GM12878 (cell line): ENCODE results near the gene PLP1. TPM values are rescaled to one million over a fixed set of nuclear protein-coding genes. Genes with fewer than 3 reads are reported as not detected.
"Not testable (repeated sequence)": the region's sequence is repeated elsewhere in the genome, so short reads cannot be mapped to it uniquely, and the experiment has no call there.

Experiments used
- ATAC-seq: fragments of 200-7000 bp; cut with Tn5 transposase; 3 replicates; pipeline ENCODE4 v1.9.1; 2020; ENCODE audit warnings: mild to moderate bottlenecking, moderate library complexity
- BruUV-seq: library from RNA; stranded (reverse); fragments of 400-500 nt; replicated peaks from 2 replicates; lab custom pipeline; 2021; lab: Mats Ljungman, UMichigan
- CTCF ChIA-PET: fragments of 300-600 bp; sonication (Branson Sonifier 250); formaldehyde crosslinking; extraction: SDS; loops from one replicate; lab custom pipeline; 2021; ENCODE audit warnings: inconsistent platforms; lab: Yijun Ruan, JAX
- POLR2A ChIA-PET: fragments of 350-600 bp; formaldehyde crosslinking; extraction: SDS; loops from one replicate; lab custom pipeline; 2021; ENCODE audit warnings: inconsistent platforms; lab: Charles Lee
- RAD21 ChIA-PET: fragments of 300-600 bp; sonication (Branson Sonifier 250); formaldehyde crosslinking; loops from one replicate; lab custom pipeline; 2023; ENCODE audit warnings: antibody characterized with exemption; ENCODE audit not compliant: unreplicated experiment; lab: Charles Lee
- SMC1A ChIA-PET: fragments of 300-600 bp; sonication (Branson Sonifier 250); formaldehyde crosslinking; loops from one replicate; lab custom pipeline; 2023; ENCODE audit not compliant: unreplicated experiment, uncharacterized antibody; lab: Charles Lee
- DNase-seq: peaks from one replicate; pipeline ENCODE4 v3.0.0-alpha.2; 2011; ENCODE audit warnings: low read depth, low spot score
- FAIRE-seq: peaks from 3 replicates; lab custom pipeline; 2011; peaks lifted over from hg19 to GRCh38; lab: Jason Lieb, UNC
- H2AFZ ChIP-seq: 2 replicates; pipeline ENCODE4 v1.6.0; 2011; ENCODE audit warnings: low read depth, low read length, control low read depth; ENCODE audit not compliant: control insufficient read depth
- H3K27ac ChIP-seq: 2 replicates; pipeline ENCODE4 v1.5.1; 2011; ENCODE audit warnings: control low read depth; ENCODE audit not compliant: control insufficient read depth, insufficient read depth
- H3K27me3 ChIP-seq, 2 experiments: replicated peaks in 1 of 2; 2 replicates each; pipeline versions ENCODE4 v1.6.0 to v1.6.1; 2011; ENCODE audit warnings: low read length in 1 of 2; ENCODE audit not compliant: control insufficient read depth in 2 of 2, insufficient read depth in 2 of 2
- H3K36me3 ChIP-seq, 2 experiments: 2 replicates each; pipeline ENCODE4 v1.5.1; 2011; ENCODE audit warnings: low read length in 1 of 2; ENCODE audit not compliant: control insufficient read depth in 2 of 2, insufficient read depth in 2 of 2
- H3K4me1 ChIP-seq: 2 replicates; pipeline ENCODE4 v1.6.1; 2011; ENCODE audit warnings: mild to moderate bottlenecking, low read length, moderate library complexity, mixed read lengths; ENCODE audit not compliant: control insufficient read depth, insufficient read depth
- H3K4me2 ChIP-seq: 2 replicates; pipeline ENCODE4 v1.6.0; 2011; ENCODE audit warnings: control low read depth; ENCODE audit not compliant: control insufficient read depth, insufficient read depth
- H3K4me3 ChIP-seq: fragments of 200-600 bp; sonication (generic); 2 replicates; pipeline ENCODE4 v1.5.1; 2016
- H3K79me2 ChIP-seq: 2 replicates; pipeline ENCODE4 v1.6.0; 2011; ENCODE audit warnings: low read length; ENCODE audit not compliant: control insufficient read depth, insufficient read depth
- H3K9ac ChIP-seq: 2 replicates; pipeline ENCODE4 v1.8.0; 2011; ENCODE audit warnings: low read length, control low read depth, mixed read lengths; ENCODE audit not compliant: control insufficient read depth, insufficient read depth
- H3K9me3 ChIP-seq: replicated peaks from 3 replicates; pipeline ENCODE4 v1.5.1; 2011; ENCODE audit warnings: mild to moderate bottlenecking, low read length; ENCODE audit not compliant: control insufficient read depth, insufficient read depth
- H4K20me1 ChIP-seq: 2 replicates; pipeline ENCODE4 v1.6.0; 2011; ENCODE audit not compliant: control insufficient read depth, insufficient read depth
- EP300 ChIP-seq, 2 experiments: fragments of 150-350 bp in 1 of 2; IDR thresholded peaks; 2 replicates each; pipeline ENCODE4 v1.6.1; 2011 to 2012; ENCODE audit warnings: low read depth in 2 of 2, low read length in 2 of 2, borderline replicate concordance in 1 of 2, improper control_type of control experiment in 1 of 2, inconsistent platforms in 1 of 2; ENCODE audit not compliant: control insufficient read depth in 1 of 2
- HDAC2 ChIP-seq: fragments of 200-600 bp; sonication (generic); IDR thresholded peaks from 2 replicates; pipeline ENCODE4 v1.6.1; 2017
- IKZF1 ChIP-seq: fragments of 450-650 bp; conservative IDR thresholded peaks from 2 replicates; pipeline ENCODE4 v1.6.1; 2017; ENCODE audit warnings: antibody characterized with exemption, mild to moderate bottlenecking
- RELB ChIP-seq: fragments of 450-650 bp; IDR thresholded peaks from 2 replicates; pipeline ENCODE4 v1.6.1; 2017; ENCODE audit warnings: low read depth, mild to moderate bottlenecking, moderate library complexity
- WGBS: methylation state at CpG from one replicate; pipeline ENCODE4 v1.1.6; 2016; ENCODE audit warnings: low lambda C conversion rate; ENCODE audit not compliant: insufficient replicate concordance, insufficient coverage; ENCODE audit errors: missing lambda C conversion rate; 5-methylcytosine and 5-hydroxymethylcytosine counted together
- in situ Hi-C: fragments of 300-500 bp; cut with MboI; formaldehyde crosslinking; loops from 9 replicates; pipeline ENCODE4 v1.14.3; 2018; ENCODE audit warnings: mixed read lengths
- intact Hi-C: fragments of 100-400 bp; cut with micrococcal nuclease; formaldehyde crosslinking; loops from one replicate; pipeline ENCODE4 v1.14.2; 2022; ENCODE audit not compliant: unreplicated experiment
- polyA plus RNA-seq, 11 experiments: library from polyadenylated mRNA; depleted of rRNA in 4 of 11; unstranded in 6 of 11; stranded (reverse) in 5 of 11; fragments of >200 nt; fragmentation: Nextera tagmentation in 4 of 11; fragmentation: Illumina TruSeq in 1 of 11; extraction: Ambion mirVana in 4 of 11; extraction: Trizol in 1 of 11; gene quantifications; 1 replicate in 1 of 11; 2 replicates in 10 of 11; pipeline versions ENCODE4 v1.2.1 to v1.2.3, GENCODE V29; 2011 to 2016; ENCODE audit warnings: inconsistent platforms in 2 of 11, missing spikeins in 2 of 11, low read depth in 1 of 11
- total RNA-seq, 4 experiments: library from RNA; depleted of rRNA in 3 of 4; stranded (reverse); fragments of >200 nt in 3 of 4; fragmentation: Illumina TruSeq in 1 of 4; extraction: Trizol in 1 of 4; gene quantifications; 2 replicates each; pipeline versions ENCODE4 v1.2.1 to v1.2.3, GENCODE V29; 2013 to 2021

The PLP1 gene
- total and polyA plus RNA-seq, 10 of the 15 experiments (the other 5 are each of a cell fraction or from before 2014, with no cell fraction given), result not detected

GRCh38 chrX:103818842-103819619, 42.4 kb downstream of the PLP1 start:
- in situ Hi-C loops (no loop called here), intact Hi-C loops (loop anchor here (10.0 kb wide), 1 partner anchor 474 kb away; no protein-coding TSS in a partner anchor)
- WGBS, result 28% methylated on average over 7 of the region's 7 CpGs
- no peaks in the 10 kb centered on the region for H4K20me1 ChIP-seq
- no peak for ATAC-seq
- RAD21 ChIA-PET, result no interaction called here
- H3K4me1 ChIP-seq, result no peaks in the 10 kb centered on the region
- H2AFZ ChIP-seq, result no peak overlapping the region
- FAIRE-seq, result no peak
- CTCF ChIA-PET, result interaction anchor here (0.6 to 2.5 kb wide), 15 partner anchors 7 to 508 kb away, joined by 3 to 7 read pairs (median 4); partner anchors contain the start of genes RAB9B and TMEM31
- no peak overlapping the region for H3K4me3 ChIP-seq
- no peak overlapping the region for H3K4me2 ChIP-seq
- POLR2A ChIA-PET, result interaction anchor here (0.6 kb wide), 1 partner anchor 289 kb away, joined by 5 read pairs; no protein-coding TSS in a partner anchor
- H3K36me3 ChIP-seq, result no peaks in the 10 kb centered on the region
- H3K79me2 ChIP-seq, result no peaks in the 10 kb centered on the region
- no peaks in the 10 kb centered on the region for H3K9me3 ChIP-seq
- no peak for DNase-seq
- SMC1A ChIA-PET, result interaction anchor here (1.0 kb wide), 1 partner anchor 286 kb away, joined by 4 read pairs; no protein-coding TSS in a partner anchor
- no peak overlapping the region for H3K27ac ChIP-seq
- no peak overlapping the region for H3K9ac ChIP-seq
- TF ChIP-seq HDAC2, result no peak
- no peak for TF ChIP-seq EP300 (IDR thresholded peaks at IDR 0.05; ENCODE audit: borderline replicate concordance in 1 of 2, control insufficient read depth in 1 of 2, low read depth in 2 of 2, low read length in 2 of 2)
- TF ChIP-seq RELB, result no peak
- no peak for TF ChIP-seq IKZF1
- no peaks in the 10 kb centered on the region for H3K27me3 ChIP-seq
- no TSS peak for BruUV-seq

GRCh38 chrX:103820802-103821201, 44.2 kb downstream of the PLP1 start:
- BruUV-seq, SMC1A ChIA-PET, H3K9me3 ChIP-seq, ATAC-seq, H3K27ac ChIP-seq, H4K20me1 ChIP-seq, H3K36me3 ChIP-seq, FAIRE-seq, POLR2A ChIA-PET, H3K4me1 ChIP-seq, H3K9ac ChIP-seq, H2AFZ ChIP-seq, DNase-seq, CTCF ChIA-PET, H3K4me2 ChIP-seq, intact Hi-C loops, H3K4me3 ChIP-seq, RAD21 ChIA-PET, H3K27me3 ChIP-seq, H3K79me2 ChIP-seq: not testable (repeated sequence)
- in situ Hi-C loops, result loop anchor here (5.0 kb wide), 1 partner anchor 289 kb away; no protein-coding TSS in a partner anchor
- WGBS, result 78% methylated on average over 6 of the region's 6 CpGs
